GM21528 (cell line): ENCODE measurements around the gene C1orf226.
A peak's percentile ranks its signal among the peaks of the same experiment; 100 is the strongest.
"Not testable (repeated sequence)": the region's sequence is repeated elsewhere in the genome, so short reads cannot be mapped to it uniquely, and the experiment has no call there.

Experiments used
- ATAC-seq: cut with Tn5 transposase; IDR thresholded peaks from one replicate; pipeline ENCODE4 v1.9.1; 2021; ENCODE audit warnings: mild to moderate bottlenecking, moderate library complexity; ENCODE audit not compliant: unreplicated experiment, low FRiP score

Gene C1orf226, protein sequence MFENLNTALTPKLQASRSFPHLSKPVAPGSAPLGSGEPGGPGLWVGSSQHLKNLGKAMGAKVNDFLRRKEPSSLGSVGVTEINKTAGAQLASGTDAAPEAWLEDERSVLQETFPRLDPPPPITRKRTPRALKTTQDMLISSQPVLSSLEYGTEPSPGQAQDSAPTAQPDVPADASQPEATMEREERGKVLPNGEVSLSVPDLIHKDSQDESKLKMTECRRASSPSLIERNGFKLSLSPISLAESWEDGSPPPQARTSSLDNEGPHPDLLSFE

DNA sequence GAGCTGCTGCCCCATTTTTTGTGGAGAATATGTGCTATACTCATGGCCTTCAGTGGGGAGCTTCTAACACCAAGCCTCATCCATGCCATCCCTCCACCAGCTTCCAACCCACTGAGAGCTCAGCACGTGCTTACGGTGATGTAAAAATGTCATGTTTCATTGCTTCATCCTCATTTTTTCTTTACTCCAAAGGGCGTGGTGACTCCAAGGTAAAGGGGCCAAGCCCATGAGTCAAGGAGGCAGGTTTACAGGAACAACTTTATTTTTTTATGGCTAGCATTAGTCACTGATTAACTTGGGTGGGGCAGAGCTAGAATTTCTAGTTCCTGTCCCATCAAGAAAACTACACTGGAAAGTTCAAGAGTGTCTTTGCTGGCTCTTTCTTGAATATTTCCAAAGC, at the start of gene C1orf226:
TSS of gene C1orf226 (plus strand) at position 346 of the 400 bp plus-strand sequence. CDS start 174 bp downstream, outside the sequence.
- no peak for ATAC-seq

DNA sequence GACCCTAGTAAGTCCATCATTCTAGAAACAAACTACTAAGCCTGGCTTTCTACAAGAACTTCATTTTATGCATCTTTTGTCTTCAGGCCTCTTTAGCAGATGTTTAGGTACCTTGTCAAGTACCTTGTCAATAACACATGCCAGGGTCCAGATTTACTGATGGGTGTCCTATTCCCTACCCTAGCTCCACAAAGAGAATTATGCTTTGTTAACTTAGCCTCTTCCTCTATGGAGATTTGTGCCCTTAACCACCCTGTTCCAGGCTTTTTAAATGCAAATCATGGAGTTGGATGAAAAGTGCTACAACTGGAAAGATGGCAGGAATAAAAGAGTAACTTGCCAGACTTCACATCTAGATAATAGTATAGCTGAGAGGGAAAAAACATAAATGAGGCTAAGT, 47.5 kb upstream of the C1orf226 start:
- no peak for ATAC-seq

DNA sequence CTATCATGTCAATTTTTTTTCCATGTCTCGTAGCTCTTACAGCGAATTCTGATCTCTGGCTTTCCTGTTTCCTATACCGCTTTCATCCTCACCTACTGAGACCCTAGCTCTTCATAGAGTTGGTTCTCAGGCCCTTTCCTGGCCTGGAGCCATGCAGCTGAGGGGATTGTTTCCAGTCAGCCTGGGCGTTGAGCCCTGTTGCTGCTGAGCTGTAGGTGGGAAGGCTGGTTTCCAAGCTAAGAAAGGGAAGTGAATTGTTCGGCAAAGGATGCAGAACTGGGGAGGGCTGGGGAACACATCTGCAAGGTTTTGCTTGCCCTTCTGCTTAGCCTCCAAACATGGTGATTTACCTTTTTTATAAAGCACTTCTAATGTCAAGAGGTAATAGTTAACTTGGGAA, 46.4 kb upstream of the C1orf226 start:
- ATAC-seq, result no peak

DNA sequence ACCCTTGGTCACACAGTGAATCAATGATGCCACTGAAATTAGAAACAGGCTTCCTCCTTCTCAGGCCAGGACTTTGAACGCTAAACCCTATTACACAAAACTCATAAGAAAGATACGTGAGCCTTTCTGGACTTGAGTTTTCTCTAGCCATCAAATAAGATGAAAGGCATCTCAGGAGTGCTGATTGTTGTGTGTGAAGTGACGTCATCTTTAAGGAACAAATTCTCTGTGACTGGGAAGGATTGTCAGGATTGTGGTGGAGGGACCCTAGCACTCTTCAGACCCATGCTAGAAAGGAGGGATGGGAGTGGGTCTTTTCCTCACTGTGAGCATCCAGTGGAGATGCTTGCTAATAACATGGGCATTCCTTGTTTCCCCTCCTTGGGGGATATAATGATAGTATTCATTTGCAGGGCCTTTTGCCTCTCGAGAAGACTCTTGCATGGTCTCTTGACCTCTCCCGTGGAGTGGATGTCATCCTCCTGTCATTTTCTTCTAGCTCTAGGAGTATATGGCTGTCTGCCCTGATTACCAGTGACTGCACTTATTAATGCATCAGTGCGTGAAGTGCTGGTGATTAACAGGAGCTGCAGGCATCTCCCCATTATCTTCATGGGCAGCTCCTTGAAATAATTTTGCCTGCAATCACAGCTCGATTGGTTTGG, 44.8 kb upstream of the C1orf226 start:
- no peak for ATAC-seq

DNA sequence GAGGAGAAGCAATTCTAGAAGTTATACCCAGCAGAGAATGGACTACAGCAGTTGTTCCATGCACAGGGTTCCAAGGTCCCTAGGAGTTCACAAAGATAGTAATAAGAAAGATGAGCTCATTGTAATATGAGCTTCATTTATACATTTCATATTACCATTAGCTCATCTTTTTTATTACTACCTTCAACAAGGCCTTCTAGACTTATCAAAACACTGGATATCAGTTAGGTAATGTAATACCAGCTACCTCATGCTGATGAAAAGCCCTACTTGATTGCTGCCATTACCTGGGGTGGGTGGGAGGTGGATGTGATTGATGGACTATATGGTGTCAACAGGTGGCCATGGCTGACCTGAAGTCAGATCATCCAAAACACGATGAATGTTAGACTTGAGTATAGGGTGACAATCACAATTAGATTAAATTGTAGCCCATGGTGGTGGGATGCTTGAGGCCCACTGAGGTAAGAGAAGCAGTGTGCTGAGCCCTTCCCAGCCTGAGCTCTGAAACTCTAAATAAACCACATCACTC, 39.0 kb upstream of the C1orf226 start:
- no peak for ATAC-seq

DNA sequence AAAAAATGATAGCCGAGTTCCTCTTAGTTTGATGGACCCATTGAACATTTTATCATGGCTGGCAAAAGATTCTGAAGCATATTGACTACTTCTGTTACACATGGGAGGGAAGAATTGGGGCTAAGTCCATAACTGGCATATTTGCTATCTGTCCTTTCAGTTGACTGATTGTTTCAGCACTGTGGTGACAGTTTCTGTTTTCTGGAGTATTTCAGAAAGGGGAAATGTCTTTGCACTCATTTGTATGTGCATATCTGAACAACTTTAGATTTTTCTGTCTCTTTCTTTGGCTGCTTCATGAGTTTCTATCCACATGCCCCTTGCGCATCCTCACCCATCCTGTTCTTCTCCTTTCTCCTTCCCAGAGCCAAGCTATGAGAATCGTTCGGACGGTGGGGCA, 38.1 kb upstream of the C1orf226 start:
- ATAC-seq, result no peak

DNA sequence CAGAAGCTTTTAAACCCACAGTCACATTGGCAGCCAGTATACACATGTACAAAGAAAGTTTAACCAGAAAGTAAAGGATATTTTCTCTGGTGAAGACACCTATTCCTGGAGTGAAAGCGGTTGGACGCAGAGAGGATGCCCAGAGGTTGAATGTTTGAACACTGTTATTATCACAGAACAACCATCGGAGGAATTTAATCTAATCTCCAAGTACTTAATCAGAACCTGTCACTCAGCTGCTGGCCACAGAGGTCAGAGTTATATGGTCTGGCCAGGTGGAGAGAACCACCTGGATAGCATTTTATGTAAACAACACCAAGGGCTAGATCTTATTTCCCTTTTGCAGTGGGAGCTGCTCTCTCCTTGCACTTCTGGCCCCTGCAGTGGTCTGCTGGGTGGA, 34.2 kb upstream of the C1orf226 start:
- ATAC-seq, result no peak

DNA sequence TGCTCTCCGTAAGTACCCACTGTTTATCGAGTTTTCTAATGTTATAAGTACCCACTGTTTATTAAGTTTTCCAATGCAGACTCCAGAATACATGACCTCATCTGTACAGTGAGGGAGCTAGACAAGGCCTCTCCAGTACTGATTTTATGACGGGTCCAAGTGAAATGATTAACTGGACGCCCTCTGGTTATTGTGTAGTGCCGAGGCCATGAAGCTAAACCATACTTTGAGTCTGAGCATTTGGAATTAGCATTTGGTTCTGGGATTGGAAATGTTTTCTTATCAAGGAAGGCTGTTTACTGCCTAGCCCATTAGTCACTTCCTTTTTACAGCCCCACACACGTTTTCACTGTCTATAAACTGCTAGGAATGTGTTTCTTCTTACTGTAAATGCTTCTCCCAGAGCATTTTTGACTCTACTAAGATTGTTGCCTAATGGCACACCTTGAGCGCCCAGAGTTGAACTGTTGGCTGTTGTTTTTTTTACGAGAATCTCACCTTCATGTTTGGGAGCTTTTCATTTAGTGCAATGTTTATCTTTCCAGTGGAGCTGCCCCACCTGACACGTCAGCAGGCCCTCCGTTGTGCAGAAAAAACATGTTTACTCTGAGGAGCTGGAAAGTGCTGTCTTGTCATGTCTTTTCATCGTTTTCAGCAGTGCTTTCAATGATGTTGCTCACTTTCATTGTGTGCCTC, 31.7 kb upstream of the C1orf226 start:
- ATAC-seq, result no peak

DNA sequence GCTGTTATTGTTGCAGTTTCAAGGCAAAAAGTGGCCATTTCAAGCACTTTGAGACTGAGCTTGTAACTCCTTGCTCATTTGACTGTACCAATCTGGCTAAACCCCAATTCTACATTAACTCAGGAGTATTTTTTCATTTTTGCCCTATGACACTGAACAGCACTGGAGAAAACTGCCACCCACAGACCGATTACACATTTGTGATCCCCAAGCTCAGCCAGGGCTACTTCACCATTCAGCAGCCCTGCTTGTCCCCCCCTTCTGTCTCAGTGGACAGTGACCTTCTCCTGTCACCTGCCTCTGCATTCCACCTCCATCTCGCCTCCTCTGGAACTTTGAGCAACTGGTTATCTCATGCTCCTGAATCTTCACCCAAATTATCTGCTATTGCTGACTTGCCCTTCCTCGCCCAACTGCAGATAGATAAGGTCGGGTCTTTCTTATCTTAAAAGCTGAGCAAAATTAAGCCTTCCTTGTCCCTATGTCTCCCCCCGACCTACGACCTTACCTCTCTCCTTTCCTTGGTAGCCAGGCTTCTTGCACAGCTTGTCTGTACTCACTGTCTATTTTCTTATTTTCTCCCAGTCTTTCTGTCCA, 30.2 kb upstream of the C1orf226 start:
- no peak for ATAC-seq

DNA sequence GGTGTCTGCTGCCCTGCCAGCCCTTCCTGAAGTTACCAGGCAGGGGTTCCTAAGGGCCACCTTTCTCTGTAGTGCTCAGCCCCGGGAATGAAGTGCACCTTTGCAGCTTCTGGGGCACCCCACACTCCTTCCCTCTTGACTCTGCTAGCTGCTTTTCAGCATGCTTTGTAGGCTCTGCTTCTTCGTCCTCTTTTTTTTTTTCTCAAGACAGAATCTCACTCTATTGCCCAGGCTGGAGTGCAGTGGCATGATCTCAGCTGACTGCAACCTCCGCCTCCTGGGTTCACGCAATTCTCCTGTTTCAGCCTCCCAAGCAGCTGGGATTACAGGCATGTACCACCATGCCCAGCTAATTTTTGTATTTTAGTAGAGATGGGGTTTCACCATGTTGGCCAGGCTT, 29.7 kb upstream of the C1orf226 start:
- ATAC-seq, result not testable (repeated sequence)

DNA sequence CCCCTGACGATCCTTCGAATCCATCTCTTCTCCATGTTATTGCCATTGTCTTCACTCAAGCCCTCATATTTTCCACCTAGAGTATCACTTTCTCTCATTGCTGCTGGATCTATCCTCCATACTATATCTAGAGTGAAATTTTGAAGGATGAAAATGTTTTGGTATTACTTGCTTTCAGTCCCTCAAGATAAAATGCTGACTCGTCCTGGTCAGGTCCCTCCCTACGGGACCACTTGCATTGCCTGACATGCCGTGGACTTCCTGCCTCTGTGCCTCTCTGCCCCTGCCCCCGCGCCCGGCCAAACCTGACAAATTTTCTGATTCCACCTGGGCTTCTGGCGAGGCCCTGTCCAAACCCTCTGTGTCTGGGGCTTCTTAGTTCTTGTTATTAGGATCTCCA, 28.4 kb upstream of the C1orf226 start:
- no peak for ATAC-seq

DNA sequence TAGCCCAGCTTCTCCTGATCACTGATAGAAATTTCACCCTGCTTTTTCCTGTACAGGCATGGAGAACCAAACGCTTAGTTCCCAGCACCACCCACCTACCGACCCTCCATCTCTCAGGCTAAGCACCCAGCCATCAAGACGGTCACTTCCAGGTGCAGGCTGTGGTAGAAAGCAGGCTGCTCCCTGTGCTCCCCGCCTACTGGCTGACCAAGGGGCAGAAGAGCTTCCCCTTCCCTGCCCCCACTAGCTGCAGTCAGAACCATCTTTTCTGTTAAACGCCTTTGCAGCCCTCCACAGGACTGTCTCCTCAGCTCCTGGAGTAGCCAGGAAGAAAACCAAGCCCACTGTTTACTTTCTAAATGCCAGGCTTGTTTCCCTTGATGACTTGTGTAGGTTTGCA, 27.8 kb upstream of the C1orf226 start:
- ATAC-seq, result no peak

DNA sequence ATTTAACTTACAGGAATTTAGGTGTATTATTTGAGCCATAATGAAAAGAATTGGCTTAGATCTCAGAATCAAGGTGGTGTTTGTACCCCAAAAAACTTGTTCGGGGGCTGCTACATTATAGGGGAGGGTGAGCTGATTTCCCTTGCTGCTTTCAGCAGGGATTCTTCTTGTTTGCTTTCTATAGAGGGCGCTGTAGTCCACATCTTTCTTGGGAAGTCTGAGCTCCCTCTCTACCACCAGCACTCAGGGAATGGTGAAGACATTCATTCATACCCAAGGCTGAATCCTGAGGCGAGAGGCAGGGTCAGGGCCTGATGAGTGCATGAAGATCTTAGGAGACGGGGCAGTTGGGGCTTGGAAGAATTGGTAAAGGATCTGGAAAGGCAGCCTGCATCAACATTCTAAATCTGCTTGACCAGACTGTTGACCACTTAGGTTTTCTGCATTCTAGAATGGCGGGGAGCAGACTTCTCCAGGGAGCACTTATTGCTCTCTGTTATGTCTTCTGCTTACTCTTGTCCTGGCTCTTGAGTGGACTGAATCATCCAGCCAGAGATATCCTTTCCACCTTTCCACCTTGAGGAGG, 23.8 kb upstream of the C1orf226 start:
- ATAC-seq, result no peak

DNA sequence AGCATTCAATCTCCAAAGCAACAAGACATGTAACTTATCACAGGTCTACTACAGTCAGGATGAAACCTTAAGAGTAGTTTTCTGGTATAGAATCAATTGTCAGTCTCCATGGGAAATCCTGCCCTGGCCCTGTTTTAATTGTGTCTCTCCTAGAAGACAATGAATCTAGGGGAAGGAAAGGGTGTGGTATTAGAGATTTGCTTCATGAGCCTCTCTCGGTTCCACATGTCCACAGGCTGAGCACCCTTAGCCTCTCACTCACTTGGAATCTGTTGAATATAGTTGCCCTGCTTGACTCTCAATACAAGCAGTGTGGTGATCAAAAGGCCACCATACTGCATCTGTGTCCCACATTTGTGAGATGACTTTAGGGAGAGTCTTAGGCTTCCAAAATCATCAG, 22.6 kb upstream of the C1orf226 start:
- no peak for ATAC-seq

DNA sequence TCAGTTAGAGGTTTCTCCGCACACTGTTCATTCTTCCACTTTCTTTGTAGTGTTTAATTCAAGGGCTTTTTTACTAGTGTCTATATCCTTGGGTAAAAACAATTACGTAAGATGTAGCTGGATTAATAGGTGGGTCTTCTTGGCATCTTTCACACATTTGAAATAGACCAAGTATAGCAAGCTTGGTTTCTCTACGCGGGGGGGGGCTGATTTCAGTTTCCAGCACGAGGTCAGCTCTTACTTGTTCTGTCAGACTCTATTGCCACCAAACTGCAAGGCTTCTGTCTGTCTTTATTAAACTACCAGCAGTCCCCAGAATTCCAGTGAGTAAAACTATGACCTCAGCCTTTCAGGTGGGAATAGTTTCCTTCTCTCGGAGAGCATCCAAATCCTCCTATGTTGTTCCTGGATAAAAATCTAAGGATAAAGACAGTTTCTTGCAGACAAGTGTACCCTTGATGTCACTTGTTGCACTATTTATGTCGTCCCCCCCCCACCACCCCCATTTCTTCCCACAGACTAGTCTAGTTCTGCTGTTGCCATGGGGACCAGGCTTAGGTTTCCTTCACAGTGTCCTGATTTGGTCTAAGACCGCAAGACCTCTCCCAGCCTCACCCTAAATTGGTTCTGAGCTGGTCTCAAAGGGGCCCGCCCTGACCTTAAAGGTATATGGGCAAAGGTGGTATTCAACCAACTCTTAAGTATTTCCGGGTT, 21.8 kb upstream of the C1orf226 start:
- no peak for ATAC-seq

DNA sequence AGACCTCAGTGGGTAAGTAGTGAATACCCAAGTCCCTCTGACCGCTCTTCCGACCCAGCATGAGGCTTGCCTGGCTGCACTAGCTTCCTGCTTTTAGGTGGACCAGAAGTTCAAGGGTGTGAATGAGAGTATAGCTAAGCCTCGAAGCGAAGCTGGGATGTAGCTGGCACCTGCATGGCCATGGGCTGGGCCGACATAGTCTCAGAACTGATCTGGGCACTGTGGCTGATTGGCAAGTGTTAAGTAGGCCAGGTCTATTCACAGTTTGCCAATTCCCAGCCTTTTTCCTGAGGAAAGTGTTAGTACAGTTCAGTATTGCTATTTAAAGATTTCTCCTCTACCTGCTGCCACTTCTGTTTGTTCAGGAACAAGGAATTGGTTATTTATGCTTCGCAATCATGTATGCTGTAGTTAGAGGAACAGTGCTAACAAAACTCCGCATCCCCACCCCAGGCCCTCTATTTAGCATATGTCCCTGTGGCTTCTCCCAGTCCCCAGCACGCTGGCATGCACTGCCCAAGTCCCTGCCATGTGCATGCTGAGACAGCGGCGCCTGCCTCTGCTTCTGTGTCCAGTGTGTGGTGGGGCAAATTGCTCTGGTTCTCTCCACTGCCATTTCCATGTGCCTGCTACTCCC, 21.2 kb upstream of the C1orf226 start:
- ATAC-seq, result no peak

DNA sequence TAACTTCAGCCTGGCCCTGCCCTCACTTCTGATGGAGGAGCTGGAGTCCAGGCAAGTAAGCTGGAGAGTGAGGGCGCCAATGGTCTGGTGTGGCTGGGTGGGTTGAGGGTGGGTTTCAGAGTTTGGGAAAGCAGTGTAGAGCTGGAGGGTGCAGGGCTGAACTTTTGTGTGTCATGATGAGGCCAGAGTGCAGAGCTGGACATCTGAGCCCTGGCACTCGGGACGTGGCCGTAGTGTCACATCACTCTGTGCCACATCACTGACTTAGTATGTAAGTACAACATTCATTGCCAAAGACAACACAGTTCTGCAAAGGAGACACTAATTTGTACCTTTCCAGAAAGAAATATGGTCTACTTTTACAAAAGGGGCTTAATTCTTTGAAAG, 20.7 kb upstream of the C1orf226 start:
- ATAC-seq, result no peak

DNA sequence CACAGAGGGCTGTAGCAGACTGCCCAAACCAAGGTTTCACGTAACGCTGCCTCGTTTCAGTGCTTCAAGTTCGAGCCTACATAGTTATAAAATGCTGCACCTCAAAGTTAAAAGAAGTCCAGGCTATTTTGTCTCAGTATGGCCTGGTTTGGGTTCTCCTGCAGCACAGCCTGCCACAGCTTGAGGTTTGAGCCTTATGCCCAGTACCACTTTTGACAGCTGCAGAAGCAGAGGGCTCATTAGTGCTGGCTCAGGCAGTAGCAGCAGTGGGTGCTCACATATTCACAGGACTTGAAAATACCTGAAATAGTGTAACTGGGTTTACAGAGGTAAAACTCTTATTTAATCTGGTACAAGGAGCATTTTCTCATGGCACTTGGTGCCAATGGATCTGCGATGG, 20.2 kb upstream of the C1orf226 start:
- peak; percentile 44 for ATAC-seq

DNA sequence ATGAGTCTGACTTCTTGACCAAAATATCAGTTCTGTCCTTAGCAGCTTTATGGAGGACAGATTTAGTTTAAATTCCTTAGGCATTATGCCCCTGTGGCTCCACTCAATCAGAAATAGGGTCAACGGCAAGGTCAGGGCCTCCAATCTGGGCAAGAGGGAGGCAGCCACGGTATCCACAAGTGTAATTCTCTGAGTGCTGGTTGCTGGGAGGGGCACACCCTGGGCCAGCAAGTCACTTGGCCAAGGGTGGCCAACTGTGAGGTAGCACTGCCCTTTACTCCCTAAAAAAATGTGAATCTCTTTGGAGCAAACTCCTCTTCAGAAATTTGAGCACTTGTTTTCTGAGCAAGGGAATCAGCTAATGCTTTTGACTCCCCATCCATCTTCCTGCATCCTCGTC, 17.7 kb upstream of the C1orf226 start:
- ATAC-seq, result no peak

DNA sequence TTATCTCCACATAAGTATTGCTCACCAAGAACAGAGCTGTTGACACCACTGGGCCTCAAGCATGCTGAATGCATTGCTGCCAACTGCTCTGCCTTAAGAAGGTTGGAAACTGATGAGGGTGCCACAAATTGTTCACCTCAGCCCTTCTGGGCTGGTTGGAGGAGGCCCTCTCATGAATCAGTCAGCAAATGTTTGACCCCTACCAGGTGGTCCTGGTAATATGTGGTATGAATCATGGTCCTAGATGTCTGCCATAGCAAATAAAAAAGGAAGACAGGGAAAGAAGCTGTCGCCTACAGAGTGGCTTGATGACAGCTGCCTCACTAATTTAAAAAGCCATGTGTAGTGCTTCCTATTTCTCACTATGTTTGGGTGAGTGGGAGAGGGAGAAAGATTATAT, 17.0 kb upstream of the C1orf226 start:
- ATAC-seq, result no peak
